Measurements from ENCODE around the gene NEK7.

DNA sequence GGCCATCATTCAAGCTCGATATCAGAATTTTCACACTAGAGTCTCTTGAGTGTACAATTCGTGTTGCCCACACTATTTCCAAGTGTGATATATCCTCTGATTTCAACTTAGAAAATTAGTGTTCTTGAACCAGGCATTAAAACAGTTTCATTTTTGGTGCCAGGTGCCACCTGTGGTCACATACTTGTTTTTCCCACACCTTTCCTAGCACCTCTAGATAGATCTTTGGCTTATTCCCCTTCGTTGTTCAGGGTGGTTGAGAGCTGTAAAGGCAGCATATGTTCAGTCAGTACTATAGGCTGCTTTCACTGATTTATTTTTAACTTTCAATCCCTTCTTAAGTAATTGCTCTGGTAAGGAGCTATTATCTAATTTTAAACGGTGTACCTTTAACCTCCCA, 131.1 kb downstream of the NEK7 start:
- TF ChIP-seq, protein P1, sequence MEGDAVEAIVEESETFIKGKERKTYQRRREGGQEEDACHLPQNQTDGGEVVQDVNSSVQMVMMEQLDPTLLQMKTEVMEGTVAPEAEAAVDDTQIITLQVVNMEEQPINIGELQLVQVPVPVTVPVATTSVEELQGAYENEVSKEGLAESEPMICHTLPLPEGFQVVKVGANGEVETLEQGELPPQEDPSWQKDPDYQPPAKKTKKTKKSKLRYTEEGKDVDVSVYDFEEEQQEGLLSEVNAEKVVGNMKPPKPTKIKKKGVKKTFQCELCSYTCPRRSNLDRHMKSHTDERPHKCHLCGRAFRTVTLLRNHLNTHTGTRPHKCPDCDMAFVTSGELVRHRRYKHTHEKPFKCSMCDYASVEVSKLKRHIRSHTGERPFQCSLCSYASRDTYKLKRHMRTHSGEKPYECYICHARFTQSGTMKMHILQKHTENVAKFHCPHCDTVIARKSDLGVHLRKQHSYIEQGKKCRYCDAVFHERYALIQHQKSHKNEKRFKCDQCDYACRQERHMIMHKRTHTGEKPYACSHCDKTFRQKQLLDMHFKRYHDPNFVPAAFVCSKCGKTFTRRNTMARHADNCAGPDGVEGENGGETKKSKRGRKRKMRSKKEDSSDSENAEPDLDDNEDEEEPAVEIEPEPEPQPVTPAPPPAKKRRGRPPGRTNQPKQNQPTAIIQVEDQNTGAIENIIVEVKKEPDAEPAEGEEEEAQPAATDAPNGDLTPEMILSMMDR (IDR thresholded peaks at IDR 0.05; ENCODE audit: low read length) = no peak
- no peak for TF ChIP-seq EZH2phosphoT487 (IDR thresholded peaks at IDR 0.05; ENCODE audit: low read length)
- TF ChIP-seq EZH2 (optimal IDR thresholded peaks at IDR 0.05; ENCODE audit: low read depth, low read length) = no peak
